Measurements from ENCODE around the gene SPOCK1. TPM values are rescaled to one million over a fixed set of nuclear protein-coding genes. Genes with fewer than 3 reads are reported as not detected.

SPOCK1 gene
- total RNA-seq, 1 experiment from 2014 or later: 4.0 TPM

DNA sequence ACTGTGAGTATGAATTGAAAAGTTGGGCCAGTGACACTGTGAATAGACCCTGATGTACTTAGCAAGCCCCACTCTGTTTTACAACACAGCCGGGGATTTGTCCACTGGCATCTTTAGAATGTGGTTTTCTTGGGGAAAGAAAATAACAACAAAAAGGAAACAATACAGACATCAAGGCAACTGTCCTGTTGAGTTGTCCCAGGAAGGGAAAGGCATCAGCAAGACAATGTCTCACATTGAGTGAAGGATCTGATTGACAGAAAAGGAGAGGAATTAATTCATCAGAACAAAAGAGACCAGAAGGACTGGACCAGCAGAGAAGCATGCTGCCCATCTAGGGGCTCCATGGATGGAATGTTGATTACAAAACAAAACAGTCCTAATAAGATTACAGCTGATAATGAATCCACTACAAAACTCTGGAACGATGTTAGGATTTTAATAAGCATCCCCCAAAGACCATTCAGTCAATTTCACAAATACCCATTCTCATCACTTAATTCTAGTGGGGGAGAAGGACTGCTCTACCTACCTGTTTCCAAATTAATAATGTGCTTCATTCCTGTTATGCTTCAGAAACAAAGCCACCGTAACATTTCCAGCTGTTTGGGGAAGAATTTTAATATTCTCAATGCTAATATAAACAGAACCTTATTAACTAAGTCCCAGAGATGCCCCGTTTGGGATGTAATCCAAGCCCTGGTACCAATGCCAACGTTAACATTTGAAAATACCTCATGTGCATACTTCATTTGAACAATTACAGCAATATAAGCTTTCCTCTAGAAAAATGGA is 298.0 kb downstream of the SPOCK1 start:
- H3K27ac ChIP-seq (ENCODE audit: low read depth, low read length, poor library complexity, severe bottlenecking): no peak overlapping the region
- H3K27me3 ChIP-seq (replicated peaks; ENCODE audit: insufficient read depth, low read depth, low read length, poor library complexity): peaks cover 17% of the 10 kb centered on the region
- no peak for TF ChIP-seq EZH2 (IDR thresholded peaks at IDR 0.05; ENCODE audit: borderline replicate concordance, low read depth, low read length, poor library complexity, severe bottlenecking)
- TF ChIP-seq, protein P1, sequence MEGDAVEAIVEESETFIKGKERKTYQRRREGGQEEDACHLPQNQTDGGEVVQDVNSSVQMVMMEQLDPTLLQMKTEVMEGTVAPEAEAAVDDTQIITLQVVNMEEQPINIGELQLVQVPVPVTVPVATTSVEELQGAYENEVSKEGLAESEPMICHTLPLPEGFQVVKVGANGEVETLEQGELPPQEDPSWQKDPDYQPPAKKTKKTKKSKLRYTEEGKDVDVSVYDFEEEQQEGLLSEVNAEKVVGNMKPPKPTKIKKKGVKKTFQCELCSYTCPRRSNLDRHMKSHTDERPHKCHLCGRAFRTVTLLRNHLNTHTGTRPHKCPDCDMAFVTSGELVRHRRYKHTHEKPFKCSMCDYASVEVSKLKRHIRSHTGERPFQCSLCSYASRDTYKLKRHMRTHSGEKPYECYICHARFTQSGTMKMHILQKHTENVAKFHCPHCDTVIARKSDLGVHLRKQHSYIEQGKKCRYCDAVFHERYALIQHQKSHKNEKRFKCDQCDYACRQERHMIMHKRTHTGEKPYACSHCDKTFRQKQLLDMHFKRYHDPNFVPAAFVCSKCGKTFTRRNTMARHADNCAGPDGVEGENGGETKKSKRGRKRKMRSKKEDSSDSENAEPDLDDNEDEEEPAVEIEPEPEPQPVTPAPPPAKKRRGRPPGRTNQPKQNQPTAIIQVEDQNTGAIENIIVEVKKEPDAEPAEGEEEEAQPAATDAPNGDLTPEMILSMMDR (conservative IDR thresholded peaks at IDR 0.05; ENCODE audit: low read depth, low read length): no peak
- CTCF ChIA-PET: no interaction called here
- no peak for DNase-seq (ENCODE audit: low spot score)
- H3K4me1 ChIP-seq (ENCODE audit: insufficient read depth, low read length, poor library complexity, severe bottlenecking): no peaks in the 10 kb centered on the region
- BruUV-seq (replicated peaks): no TSS peak
- no peaks in the 10 kb centered on the region for H3K9me3 ChIP-seq (ENCODE audit: low read depth, low read length, poor library complexity, severe bottlenecking)
- H3K4me3 ChIP-seq (ENCODE audit: low read depth, low read length, poor library complexity, severe bottlenecking): no peak overlapping the region
- intact Hi-C loops (cut with micrococcal nuclease; ENCODE audit: unreplicated experiment): no loop called here
- no peaks in the 10 kb centered on the region for H3K36me3 ChIP-seq (ENCODE audit: insufficient read depth, low read length, poor library complexity, severe bottlenecking)
- POLR2A ChIA-PET (ENCODE audit: low non-redundant PET): no interaction called here

DNA sequence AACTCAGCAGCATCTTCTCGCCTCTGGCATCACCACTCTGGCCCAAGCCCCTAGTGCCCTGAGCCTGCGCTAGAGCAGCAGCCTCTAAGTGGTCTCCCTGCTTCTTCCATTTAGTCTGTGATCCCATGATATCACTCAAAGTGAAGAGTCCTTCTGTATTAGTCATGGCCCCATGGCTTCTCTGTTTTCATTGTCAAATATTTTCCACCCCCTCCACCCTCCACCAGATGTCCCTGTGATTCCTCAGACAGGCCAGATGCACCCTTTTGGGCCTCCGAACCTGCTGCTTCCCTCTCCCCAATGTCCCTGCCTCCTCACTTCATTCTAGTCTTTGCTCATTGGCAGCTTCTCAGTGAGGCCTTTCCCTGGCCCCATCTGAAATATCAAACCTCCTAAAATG is 299.2 kb downstream of the SPOCK1 start:
- TF ChIP-seq, protein P1 (conservative IDR thresholded peaks at IDR 0.05; ENCODE audit: low read depth, low read length): no peak
- TF ChIP-seq EZH2 (IDR thresholded peaks at IDR 0.05; ENCODE audit: borderline replicate concordance, low read depth, low read length, poor library complexity, severe bottlenecking): no peak
- Histone ChIP-seq H3K4me1 (ENCODE audit: insufficient read depth, low read length, poor library complexity, severe bottlenecking) (no peaks in the 10 kb centered on the region), H3K27ac (ENCODE audit: low read depth, low read length, poor library complexity, severe bottlenecking) (no peak overlapping the region), H3K27me3 (replicated peaks; ENCODE audit: insufficient read depth, low read depth, low read length, poor library complexity) (peaks cover 17% of the 10 kb centered on the region), H3K4me3 (ENCODE audit: low read depth, low read length, poor library complexity, severe bottlenecking) (no peak overlapping the region), H3K9me3 (ENCODE audit: low read depth, low read length, poor library complexity, severe bottlenecking) (no peaks in the 10 kb centered on the region), H3K36me3 (ENCODE audit: insufficient read depth, low read length, poor library complexity, severe bottlenecking) (no peaks in the 10 kb centered on the region)
- ChIA-PET POLR2A (ENCODE audit: low non-redundant PET) (no interaction called here), CTCF (no interaction called here)
- no peak for DNase-seq (ENCODE audit: low spot score)
- BruUV-seq (replicated peaks): no TSS peak
- intact Hi-C loops (cut with micrococcal nuclease; ENCODE audit: unreplicated experiment): no loop called here

DNA sequence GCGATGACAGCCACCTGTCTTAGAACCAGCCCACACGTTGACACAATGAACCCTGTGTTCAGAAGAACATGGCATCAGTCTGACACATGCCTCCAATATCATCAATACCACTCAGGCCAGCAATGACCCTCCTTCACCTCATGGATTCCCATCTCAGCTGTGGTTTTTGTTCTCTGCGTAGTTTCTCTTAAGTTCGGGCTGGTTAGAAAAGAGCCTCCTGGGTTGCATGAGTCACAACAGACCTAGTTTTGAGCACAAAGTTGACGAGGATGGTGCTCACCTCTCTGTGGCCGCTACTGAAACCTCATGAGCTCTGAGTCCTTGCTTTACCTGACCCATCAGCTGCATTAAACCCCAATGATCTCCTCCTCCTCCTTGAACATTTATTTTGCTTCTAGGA is 299.9 kb downstream of the SPOCK1 start:
- Histone ChIP-seq H3K27ac (ENCODE audit: low read depth, low read length, poor library complexity, severe bottlenecking) (no peak overlapping the region), H3K27me3 (replicated peaks; ENCODE audit: insufficient read depth, low read depth, low read length, poor library complexity) (peaks cover 17% of the 10 kb centered on the region), H3K9me3 (ENCODE audit: low read depth, low read length, poor library complexity, severe bottlenecking) (no peaks in the 10 kb centered on the region), H3K36me3 (ENCODE audit: insufficient read depth, low read length, poor library complexity, severe bottlenecking) (no peaks in the 10 kb centered on the region), H3K4me3 (ENCODE audit: low read depth, low read length, poor library complexity, severe bottlenecking) (no peak overlapping the region), H3K4me1 (ENCODE audit: insufficient read depth, low read length, poor library complexity, severe bottlenecking) (no peaks in the 10 kb centered on the region)
- POLR2A ChIA-PET (ENCODE audit: low non-redundant PET): no interaction called here
- BruUV-seq (replicated peaks): no TSS peak
- TF ChIP-seq EZH2 (IDR thresholded peaks at IDR 0.05; ENCODE audit: borderline replicate concordance, low read depth, low read length, poor library complexity, severe bottlenecking): no peak
- TF ChIP-seq, protein P1 (conservative IDR thresholded peaks at IDR 0.05; ENCODE audit: low read depth, low read length): no peak
- intact Hi-C loops (cut with micrococcal nuclease; ENCODE audit: unreplicated experiment): no loop called here
- CTCF ChIA-PET: no interaction called here
- no peak for DNase-seq (ENCODE audit: low spot score)

All from A673 (cell line).